Epithelial cell of prostate (primary cell): ENCODE data around the gene YWHAE.
"Not testable (repeated sequence)": the region's sequence is repeated elsewhere in the genome, so short reads cannot be mapped to it uniquely, and the experiment has no call there.

Experiments used
- DNase-seq: peaks from one replicate; pipeline ENCODE4 v3.0.0-alpha.2; 2011; ENCODE audit warnings: low read depth, low spot score
- H3K27ac ChIP-seq: fragments of 450-650 bp; 2 replicates; pipeline ENCODE4 v1.5.1; 2017; ENCODE audit warnings: mild to moderate bottlenecking

Gene YWHAE

GRCh38 chr17:1376061-1376460, 24.0 kb downstream of the YWHAE start:
- no peak overlapping the region for H3K27ac ChIP-seq
- no peak for DNase-seq

GRCh38 chr17:1375615-1376014, 24.4 kb downstream of the YWHAE start:
- no peak overlapping the region for H3K27ac ChIP-seq
- no peak for DNase-seq

GRCh38 chr17:1374431-1375177, 25.4 kb downstream of the YWHAE start:
- no peak overlapping the region for H3K27ac ChIP-seq
- no peak for DNase-seq

- DNase-seq: no peak
- H3K27ac ChIP-seq: no peak overlapping the region
These were observed 26.2 kb downstream of the YWHAE start for GRCh38 chr17:1373707-1374237.

- DNase-seq: no peak
- H3K27ac ChIP-seq: no peak overlapping the region
These were observed 27.4 kb downstream of the YWHAE start for GRCh38 chr17:1372618-1373017.

GRCh38 chr17:1371893-1372590, 28.0 kb downstream of the YWHAE start:
- DNase-seq: no peak
- H3K27ac ChIP-seq: no peak overlapping the region

- DNase-seq: no peak
- H3K27ac ChIP-seq: no peak overlapping the region
These were observed 31.4 kb downstream of the YWHAE start for GRCh38 chr17:1368588-1368987.

- H3K27ac ChIP-seq: peak overlapping the region; percentile 52
- no peak for DNase-seq
These were observed 32.7 kb downstream of the YWHAE start for GRCh38 chr17:1367351-1367745.

- no peak for DNase-seq
- H3K27ac ChIP-seq: peak overlapping the region; percentile 52
These were observed 33.8 kb downstream of the YWHAE start for GRCh38 chr17:1366234-1366633.

- no peak for DNase-seq
- peak overlapping the region; percentile 52 for H3K27ac ChIP-seq
These were observed 34.5 kb downstream of the YWHAE start for GRCh38 chr17:1365445-1366039.

- no peak for DNase-seq
- no peak overlapping the region for H3K27ac ChIP-seq
These were observed 37.1 kb downstream of the YWHAE start for GRCh38 chr17:1362964-1363363.

GRCh38 chr17:1362065-1362848, 37.8 kb downstream of the YWHAE start:
- no peak for DNase-seq
- H3K27ac ChIP-seq: no peak overlapping the region

GRCh38 chr17:1360975-1361374, 39.0 kb downstream of the YWHAE start:
- DNase-seq: no peak
- peak overlapping the region; percentile 28 for H3K27ac ChIP-seq

- not testable (repeated sequence) for DNase-seq
- H3K27ac ChIP-seq: peak overlapping the region; percentile 28
These were observed 39.7 kb downstream of the YWHAE start for GRCh38 chr17:1360315-1360714.

- no peak overlapping the region for H3K27ac ChIP-seq
- no peak for DNase-seq
These were observed 46.0 kb downstream of the YWHAE start for GRCh38 chr17:1354030-1354429.

- not testable (repeated sequence) for H3K27ac ChIP-seq
These were observed 47.5 kb downstream of the YWHAE start for GRCh38 chr17:1352530-1352929.

GRCh38 chr17:1351971-1352370, 48.1 kb downstream of the YWHAE start:
- DNase-seq: no peak
- no peak overlapping the region for H3K27ac ChIP-seq

More at GRCh38 chr17:1352530-1352929, 47.5 kb downstream of the YWHAE start:
- DNase-seq: not testable (repeated sequence)

- no peak for DNase-seq
- H3K27ac ChIP-seq: no peak overlapping the region
These were observed 48.7 kb downstream of the YWHAE start for GRCh38 chr17:1351275-1351674.

- DNase-seq: no peak
- peak overlapping the region; percentile 19 for H3K27ac ChIP-seq
These were observed 52.3 kb downstream of the YWHAE start for GRCh38 chr17:1347589-1348323.

GRCh38 chr17:1344521-1344920, 55.5 kb downstream of the YWHAE start:
- DNase-seq: no peak

More at GRCh38 chr17:1344521-1344920, 55.5 kb downstream of the YWHAE start:
- H3K27ac ChIP-seq: no peak overlapping the region
